AG20443 (cell line): ENCODE measurements around the gene KIF18A.
"Not testable (repeated sequence)": the region's sequence is repeated elsewhere in the genome, so short reads cannot be mapped to it uniquely, and the experiment has no call there.

ENCODE experiments used
- DNase-seq: peaks from one replicate; pipeline ENCODE4 v3.0.0; 2012; ENCODE audit warnings: low spot score, mixed read lengths

KIF18A gene

GRCh38 chr11:28107750-28108618 lies at the start of gene KIF18A, which contains the start of gene METTL15:
Gene KIF18A (minus strand): TSS chr11:28108156. CDS start chr11:28097947, 10,209 bp downstream.
Gene METTL15 (plus strand): TSS chr11:28108388. CDS start chr11:28113335, 4,947 bp downstream.
- DNase-seq, result peak; percentile 96

- peak; percentile 16 for DNase-seq
These were observed 45.6 kb upstream of the KIF18A start for GRCh38 chr11:28153586-28153985.

- DNase-seq, result no peak
These were observed 44.8 kb upstream of the KIF18A start for GRCh38 chr11:28152743-28153142.

GRCh38 chr11:28146123-28146751 lies 38.3 kb upstream of the KIF18A start:
- peak; percentile 77 for DNase-seq

GRCh38 chr11:28144808-28145207 lies 36.9 kb upstream of the KIF18A start:
- no peak for DNase-seq

GRCh38 chr11:28142724-28143123 lies 34.8 kb upstream of the KIF18A start:
- DNase-seq, result no peak

- no peak for DNase-seq
These were observed 32.9 kb upstream of the KIF18A start for GRCh38 chr11:28140689-28141455.

- DNase-seq, result no peak
These were observed 32.0 kb upstream of the KIF18A start for GRCh38 chr11:28139841-28140415.

GRCh38 chr11:28137832-28138231 lies 29.9 kb upstream of the KIF18A start:
- no peak for DNase-seq

- DNase-seq, result no peak
These were observed 29.4 kb upstream of the KIF18A start for GRCh38 chr11:28137366-28137765.

GRCh38 chr11:28136157-28136556 lies 28.2 kb upstream of the KIF18A start:
- not testable (repeated sequence) for DNase-seq

- DNase-seq, result no peak
These were observed 25.2 kb upstream of the KIF18A start for GRCh38 chr11:28133146-28133545.

- DNase-seq, result no peak
These were observed 24.6 kb upstream of the KIF18A start for GRCh38 chr11:28132548-28132947.

GRCh38 chr11:28123151-28123581 lies 15.2 kb upstream of the KIF18A start:
- no peak for DNase-seq

- no peak for DNase-seq
These were observed 9.8 kb upstream of the KIF18A start for GRCh38 chr11:28117712-28118111.

- DNase-seq, result no peak
These were observed 6.8 kb upstream of the KIF18A start for GRCh38 chr11:28114731-28115130.

- no peak for DNase-seq
These were observed 6.2 kb upstream of the KIF18A start for GRCh38 chr11:28114116-28114515.

- peak; percentile 13 for DNase-seq
These were observed 2.9 kb upstream of the KIF18A start for GRCh38 chr11:28110821-28111200.

- peak; percentile 75 for DNase-seq
These were observed 2.3 kb upstream of the KIF18A start for GRCh38 chr11:28110108-28110820.

GRCh38 chr11:28108958-28109357 lies 1.0 kb upstream of the KIF18A start:
- DNase-seq, result no peak

- DNase-seq, result no peak
These were observed 686 bp downstream of the KIF18A start for GRCh38 chr11:28107191-28107749.
